HEK293 (cell line): Measurements from ENCODE around the gene RAF1.

Experiments
- CTCF ChIA-PET: fragments of 350-600 bp; formaldehyde crosslinking; extraction: SDS; loops from one replicate; lab custom pipeline; 2021; ENCODE audit warnings: antibody characterized with exemption; lab: Yijun Ruan, JAX
- POLR2A ChIA-PET: fragments of 300-600 bp; formaldehyde crosslinking; extraction: SDS; loops from one replicate; lab custom pipeline; 2020; ENCODE audit warnings: antibody characterized with exemption, inconsistent platforms; lab: Yijun Ruan, JAX
- H3K27ac ChIP-seq: fragments of 200-500 bp; sonication (Bioruptor generic); 2 replicates; pipeline ENCODE4 v1.5.1; 2014; ENCODE audit warnings: low read depth, low read length, control low read depth, inconsistent platforms; ENCODE audit errors: extremely low read depth
- H3K36me3 ChIP-seq, 2 experiments: fragments of 200-500 bp in 1 of 2; sonication (Bioruptor generic) in 1 of 2; 1 replicate in 1 of 2; 2 replicates in 1 of 2; pipeline ENCODE4 v1.5.1; 2014 to 2017; ENCODE audit warnings: inconsistent platforms in 2 of 2, low read length in 2 of 2; ENCODE audit not compliant: control insufficient read depth in 2 of 2, insufficient read depth in 1 of 2
- H3K4me1 ChIP-seq: fragments of 200-500 bp; sonication (Bioruptor generic); 2 replicates; pipeline ENCODE4 v1.5.1; 2014; ENCODE audit warnings: mild to moderate bottlenecking, low read length, inconsistent platforms; ENCODE audit not compliant: control insufficient read depth, insufficient read depth
- H3K4me3 ChIP-seq: 2 replicates; pipeline ENCODE4 v1.5.1; 2011; ENCODE audit warnings: low read depth, mild to moderate bottlenecking, control low read depth, low read length, moderate library complexity
- H3K9me3 ChIP-seq: fragments of 200-500 bp; sonication (Bioruptor generic); 2 replicates; pipeline ENCODE4 v1.5.1; 2014; ENCODE audit warnings: low read depth, low read length, inconsistent platforms; ENCODE audit not compliant: control insufficient read depth, insufficient read depth
- FEZF1 ChIP-seq: fragments of 450-650 bp; formaldehyde crosslinking; IDR thresholded peaks from 2 replicates; pipeline ENCODE4 v1.5.1; 2016; ENCODE audit warnings: missing biosample characterization, missing genetic modification characterization
- SP3 ChIP-seq: fragments of 450-650 bp; formaldehyde crosslinking; IDR thresholded peaks from 2 replicates; pipeline ENCODE4 v1.5.1; 2016; ENCODE audit warnings: missing biosample characterization, missing genetic modification characterization
- TRIM28 ChIP-seq: IDR thresholded peaks from 2 replicates; pipeline ENCODE4 v1.6.1; 2011; ENCODE audit warnings: low read length, control low read depth, borderline replicate concordance
- ZBTB21 ChIP-seq: fragments of 450-650 bp; formaldehyde crosslinking; IDR thresholded peaks from 2 replicates; pipeline ENCODE4 v1.5.1; 2017; ENCODE audit warnings: missing biosample characterization, missing genetic modification characterization
- ZBTB49 ChIP-seq: fragments of 450-650 bp; formaldehyde crosslinking; IDR thresholded peaks from 2 replicates; pipeline ENCODE4 v1.5.1; 2016; ENCODE audit warnings: missing biosample characterization, missing genetic modification characterization, low read depth
- ZBTB7A ChIP-seq: fragments of 450-650 bp; formaldehyde crosslinking; IDR thresholded peaks from 2 replicates; pipeline ENCODE4 v1.5.1; 2016; ENCODE audit warnings: low read depth, missing biosample characterization, missing genetic modification characterization
- ZBTB8A ChIP-seq: fragments of 450-650 bp; formaldehyde crosslinking; IDR thresholded peaks from 2 replicates; pipeline ENCODE4 v1.5.1; 2016; ENCODE audit warnings: missing biosample characterization, missing genetic modification characterization
- ZEB2 ChIP-seq: fragments of 450-650 bp; formaldehyde crosslinking; IDR thresholded peaks from 2 replicates; pipeline ENCODE4 v1.5.1; 2016; ENCODE audit warnings: missing biosample characterization, missing genetic modification characterization
- ZFP41 ChIP-seq: fragments of 450-650 bp; formaldehyde crosslinking; IDR thresholded peaks from 2 replicates; pipeline ENCODE4 v1.5.1; 2016; ENCODE audit warnings: missing biosample characterization, missing genetic modification characterization, borderline replicate concordance
- ZNF132 ChIP-seq: fragments of 450-650 bp; formaldehyde crosslinking; IDR thresholded peaks from 2 replicates; pipeline ENCODE4 v1.5.1; 2017; ENCODE audit warnings: missing biosample characterization, missing genetic modification characterization, borderline replicate concordance
- ZNF155 ChIP-seq: fragments of 450-650 bp; formaldehyde crosslinking; IDR thresholded peaks from 2 replicates; pipeline ENCODE4 v1.5.1; 2016; ENCODE audit warnings: missing biosample characterization, missing genetic modification characterization
- ZNF157 ChIP-seq: fragments of 450-650 bp; formaldehyde crosslinking; IDR thresholded peaks from 2 replicates; pipeline ENCODE4 v1.5.1; 2016; ENCODE audit warnings: missing biosample characterization, missing genetic modification characterization
- ZNF16 ChIP-seq: fragments of 450-650 bp; formaldehyde crosslinking; IDR thresholded peaks from 2 replicates; pipeline ENCODE4 v1.5.1; 2016; ENCODE audit warnings: low read depth, missing biosample characterization, missing genetic modification characterization
- ZNF211 ChIP-seq: fragments of 450-650 bp; formaldehyde crosslinking; IDR thresholded peaks from 2 replicates; pipeline ENCODE4 v1.5.1; 2016; ENCODE audit warnings: low read depth, missing biosample characterization, missing genetic modification characterization
- ZNF239 ChIP-seq: fragments of 450-650 bp; formaldehyde crosslinking; IDR thresholded peaks from 2 replicates; pipeline ENCODE4 v1.5.1; 2016; ENCODE audit warnings: missing biosample characterization, missing genetic modification characterization
- ZNF341 ChIP-seq: fragments of 450-650 bp; formaldehyde crosslinking; IDR thresholded peaks from 2 replicates; pipeline ENCODE4; 2016; ENCODE audit warnings: low read depth, missing biosample characterization, missing genetic modification characterization
- ZNF366 ChIP-seq: fragments of 450-650 bp; formaldehyde crosslinking; conservative IDR thresholded peaks from 2 replicates; pipeline ENCODE4 v1.5.1; 2016; ENCODE audit warnings: missing biosample characterization, missing genetic modification characterization
- ZNF426 ChIP-seq: fragments of 450-650 bp; formaldehyde crosslinking; IDR thresholded peaks from 2 replicates; pipeline ENCODE4 v1.5.1; 2017; ENCODE audit warnings: missing biosample characterization, missing genetic modification characterization, mild to moderate bottlenecking, inconsistent platforms, moderate library complexity
- ZNF433 ChIP-seq: fragments of 450-650 bp; formaldehyde crosslinking; IDR thresholded peaks from 2 replicates; pipeline ENCODE4 v1.5.1; 2016; ENCODE audit warnings: missing biosample characterization, missing genetic modification characterization, low read depth
- ZNF473 ChIP-seq: fragments of 450-650 bp; formaldehyde crosslinking; IDR thresholded peaks from 2 replicates; pipeline ENCODE4 v1.5.1; 2017; ENCODE audit warnings: missing biosample characterization, missing genetic modification characterization
- ZNF624 ChIP-seq: fragments of 450-650 bp; formaldehyde crosslinking; IDR thresholded peaks from 2 replicates; pipeline ENCODE4 v1.5.1; 2017; ENCODE audit warnings: missing biosample characterization, missing genetic modification characterization
- ZNF692 ChIP-seq: fragments of 450-650 bp; formaldehyde crosslinking; IDR thresholded peaks from 2 replicates; pipeline ENCODE4 v1.5.1; 2016; ENCODE audit warnings: missing biosample characterization, missing genetic modification characterization
- ZNF76 ChIP-seq: fragments of 450-650 bp; formaldehyde crosslinking; IDR thresholded peaks from 2 replicates; pipeline ENCODE4; 2016; ENCODE audit warnings: low read depth, missing biosample characterization, missing genetic modification characterization, borderline replicate concordance
- TF ChIP-seq, protein P1 (sequence below): fragments of 450-650 bp; formaldehyde crosslinking; IDR thresholded peaks from 2 replicates; pipeline ENCODE4 v1.5.1; 2016; ENCODE audit warnings: missing biosample characterization, missing genetic modification characterization
- TF ChIP-seq, protein P2 (sequence below): fragments of 450-650 bp; formaldehyde crosslinking; IDR thresholded peaks from 2 replicates; pipeline ENCODE4 v1.5.1; 2016; ENCODE audit warnings: missing biosample characterization, missing genetic modification characterization, borderline replicate concordance

RAF1 gene

DNA sequence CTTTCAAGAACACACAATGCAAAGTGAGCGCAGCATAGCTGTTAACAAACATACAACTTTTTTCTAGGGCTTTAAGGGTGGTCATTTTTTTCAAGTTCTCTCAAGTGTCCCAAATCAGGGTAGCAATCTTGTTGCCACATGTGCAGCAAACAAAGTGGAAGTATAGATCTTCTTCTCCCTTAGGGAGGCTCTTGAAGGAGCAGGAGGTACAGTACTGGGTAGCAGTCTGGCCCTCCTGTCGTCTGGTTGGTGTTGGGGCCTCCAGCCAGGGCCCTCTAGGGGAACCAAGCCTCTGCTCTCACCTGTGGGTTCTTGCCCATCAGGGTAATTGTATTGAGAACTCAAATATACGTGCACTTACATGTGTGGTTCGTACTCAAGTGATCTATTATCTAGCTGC is 81.2 kb downstream of the RAF1 start:
- ChIA-PET CTCF (interaction anchor here (0.6 kb wide), 1 partner anchor 446 kb away, joined by 3 read pairs; no protein-coding TSS in a partner anchor), POLR2A (no interaction called here)
- H3K4me1 ChIP-seq = no peaks in the 10 kb centered on the region
- TF ChIP-seq ZBTB7A (tag by site-specific recombination) = no peak
- no peak for TF ChIP-seq TRIM28
- TF ChIP-seq ZNF341 = no peak
- TF ChIP-seq, protein P1, sequence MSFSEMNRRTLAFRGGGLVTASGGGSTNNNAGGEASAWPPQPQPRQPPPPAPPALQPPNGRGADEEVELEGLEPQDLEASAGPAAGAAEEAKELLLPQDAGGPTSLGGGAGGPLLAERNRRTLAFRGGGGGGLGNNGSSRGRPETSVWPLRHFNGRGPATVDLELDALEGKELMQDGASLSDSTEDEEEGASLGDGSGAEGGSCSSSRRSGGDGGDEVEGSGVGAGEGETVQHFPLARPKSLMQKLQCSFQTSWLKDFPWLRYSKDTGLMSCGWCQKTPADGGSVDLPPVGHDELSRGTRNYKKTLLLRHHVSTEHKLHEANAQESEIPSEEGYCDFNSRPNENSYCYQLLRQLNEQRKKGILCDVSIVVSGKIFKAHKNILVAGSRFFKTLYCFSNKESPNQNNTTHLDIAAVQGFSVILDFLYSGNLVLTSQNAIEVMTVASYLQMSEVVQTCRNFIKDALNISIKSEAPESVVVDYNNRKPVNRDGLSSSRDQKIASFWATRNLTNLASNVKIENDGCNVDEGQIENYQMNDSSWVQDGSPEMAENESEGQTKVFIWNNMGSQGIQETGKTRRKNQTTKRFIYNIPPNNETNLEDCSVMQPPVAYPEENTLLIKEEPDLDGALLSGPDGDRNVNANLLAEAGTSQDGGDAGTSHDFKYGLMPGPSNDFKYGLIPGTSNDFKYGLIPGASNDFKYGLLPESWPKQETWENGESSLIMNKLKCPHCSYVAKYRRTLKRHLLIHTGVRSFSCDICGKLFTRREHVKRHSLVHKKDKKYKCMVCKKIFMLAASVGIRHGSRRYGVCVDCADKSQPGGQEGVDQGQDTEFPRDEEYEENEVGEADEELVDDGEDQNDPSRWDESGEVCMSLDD = no peak
- no peak for TF ChIP-seq ZEB2 (tag by site-specific recombination)
- TF ChIP-seq, protein P2, sequence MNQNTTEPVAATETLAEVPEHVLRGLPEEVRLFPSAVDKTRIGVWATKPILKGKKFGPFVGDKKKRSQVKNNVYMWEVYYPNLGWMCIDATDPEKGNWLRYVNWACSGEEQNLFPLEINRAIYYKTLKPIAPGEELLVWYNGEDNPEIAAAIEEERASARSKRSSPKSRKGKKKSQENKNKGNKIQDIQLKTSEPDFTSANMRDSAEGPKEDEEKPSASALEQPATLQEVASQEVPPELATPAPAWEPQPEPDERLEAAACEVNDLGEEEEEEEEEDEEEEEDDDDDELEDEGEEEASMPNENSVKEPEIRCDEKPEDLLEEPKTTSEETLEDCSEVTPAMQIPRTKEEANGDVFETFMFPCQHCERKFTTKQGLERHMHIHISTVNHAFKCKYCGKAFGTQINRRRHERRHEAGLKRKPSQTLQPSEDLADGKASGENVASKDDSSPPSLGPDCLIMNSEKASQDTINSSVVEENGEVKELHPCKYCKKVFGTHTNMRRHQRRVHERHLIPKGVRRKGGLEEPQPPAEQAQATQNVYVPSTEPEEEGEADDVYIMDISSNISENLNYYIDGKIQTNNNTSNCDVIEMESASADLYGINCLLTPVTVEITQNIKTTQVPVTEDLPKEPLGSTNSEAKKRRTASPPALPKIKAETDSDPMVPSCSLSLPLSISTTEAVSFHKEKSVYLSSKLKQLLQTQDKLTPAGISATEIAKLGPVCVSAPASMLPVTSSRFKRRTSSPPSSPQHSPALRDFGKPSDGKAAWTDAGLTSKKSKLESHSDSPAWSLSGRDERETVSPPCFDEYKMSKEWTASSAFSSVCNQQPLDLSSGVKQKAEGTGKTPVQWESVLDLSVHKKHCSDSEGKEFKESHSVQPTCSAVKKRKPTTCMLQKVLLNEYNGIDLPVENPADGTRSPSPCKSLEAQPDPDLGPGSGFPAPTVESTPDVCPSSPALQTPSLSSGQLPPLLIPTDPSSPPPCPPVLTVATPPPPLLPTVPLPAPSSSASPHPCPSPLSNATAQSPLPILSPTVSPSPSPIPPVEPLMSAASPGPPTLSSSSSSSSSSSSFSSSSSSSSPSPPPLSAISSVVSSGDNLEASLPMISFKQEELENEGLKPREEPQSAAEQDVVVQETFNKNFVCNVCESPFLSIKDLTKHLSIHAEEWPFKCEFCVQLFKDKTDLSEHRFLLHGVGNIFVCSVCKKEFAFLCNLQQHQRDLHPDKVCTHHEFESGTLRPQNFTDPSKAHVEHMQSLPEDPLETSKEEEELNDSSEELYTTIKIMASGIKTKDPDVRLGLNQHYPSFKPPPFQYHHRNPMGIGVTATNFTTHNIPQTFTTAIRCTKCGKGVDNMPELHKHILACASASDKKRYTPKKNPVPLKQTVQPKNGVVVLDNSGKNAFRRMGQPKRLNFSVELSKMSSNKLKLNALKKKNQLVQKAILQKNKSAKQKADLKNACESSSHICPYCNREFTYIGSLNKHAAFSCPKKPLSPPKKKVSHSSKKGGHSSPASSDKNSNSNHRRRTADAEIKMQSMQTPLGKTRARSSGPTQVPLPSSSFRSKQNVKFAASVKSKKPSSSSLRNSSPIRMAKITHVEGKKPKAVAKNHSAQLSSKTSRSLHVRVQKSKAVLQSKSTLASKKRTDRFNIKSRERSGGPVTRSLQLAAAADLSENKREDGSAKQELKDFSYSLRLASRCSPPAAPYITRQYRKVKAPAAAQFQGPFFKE = no peak
- no peak for TF ChIP-seq FEZF1
- no peak for TF ChIP-seq ZBTB21 (tag by site-specific recombination)
- TF ChIP-seq ZFP41 (tag by site-specific recombination) = no peak
- no peak for TF ChIP-seq ZNF624
- TF ChIP-seq SP3 = no peak
- no peak overlapping the region for H3K27ac ChIP-seq
- H3K9me3 ChIP-seq = no peaks in the 10 kb centered on the region
- no peak overlapping the region for H3K4me3 ChIP-seq
- peaks cover 33 to 95% of the 10 kb centered on the region in 2 experiments for H3K36me3 ChIP-seq

GRCh38 chr3:12579905-12580304 is 84.0 kb downstream of the RAF1 start:
- CTCF ChIA-PET = no interaction called here
- Histone ChIP-seq H3K4me3 (no peak overlapping the region), H3K4me1 (no peaks in the 10 kb centered on the region)
- TF ChIP-seq ZBTB8A (tag by site-specific recombination) (no peak), ZNF76 (tag by site-specific recombination) (no peak), ZNF155 (tag by site-specific recombination) (no peak), ZNF16 (tag by site-specific recombination) (no peak), ZNF473 (no peak), ZNF692 (tag by site-specific recombination) (no peak), ZNF132 (no peak), ZNF426 (tag by site-specific recombination) (no peak), ZNF157 (tag by site-specific recombination) (no peak), ZNF366 (tag by site-specific recombination) (no peak), ZNF433 (no peak), ZNF239 (no peak), ZBTB49 (tag by site-specific recombination) (no peak), ZNF211 (tag by site-specific recombination) (no peak)
- TF ChIP-seq, all 188 proteins: peak for 0
- POLR2A ChIA-PET = no interaction called here
- Histone ChIP-seq H3K27ac (no peak overlapping the region), H3K36me3 (peaks cover 35 to 95% of the 10 kb centered on the region in 2 experiments), H3K9me3 (no peaks in the 10 kb centered on the region)
